ENCODE data around the gene CEP112.

The CEP112 gene

GRCh38 chr17:65776890-65777289 is 415.0 kb downstream of the CEP112 start:
- Mint-ChIP-seq H3K27me3 (no peaks in the 10 kb centered on the region), H3K36me3 (ENCODE audit: low read depth) (no peaks in the 10 kb centered on the region), H3K27ac (no peak overlapping the region), H3K9me3 (no peaks in the 10 kb centered on the region), H3K4me1 (ENCODE audit: low read depth) (peaks cover 11% of the 10 kb centered on the region), H3K4me3 (no peak overlapping the region)
- DNase-seq: no peak

- peaks cover 9% of the 10 kb centered on the region for H3K4me1 Mint-ChIP-seq (ENCODE audit: low read depth)
- DNase-seq: no peak
- H3K36me3 Mint-ChIP-seq (ENCODE audit: low read depth): no peaks in the 10 kb centered on the region
- H3K9me3 Mint-ChIP-seq: no peaks in the 10 kb centered on the region
- H3K27ac Mint-ChIP-seq: no peak overlapping the region
- no peak overlapping the region for H3K4me3 Mint-ChIP-seq
- H3K27me3 Mint-ChIP-seq: no peaks in the 10 kb centered on the region
These were observed 417.1 kb downstream of the CEP112 start for GRCh38 chr17:65774787-65775186.

GRCh38 chr17:65772989-65773388 is 418.9 kb downstream of the CEP112 start:
- H3K27ac Mint-ChIP-seq: no peak overlapping the region
- no peaks in the 10 kb centered on the region for H3K9me3 Mint-ChIP-seq
- no peak overlapping the region for H3K4me3 Mint-ChIP-seq
- peaks cover 8% of the 10 kb centered on the region for H3K4me1 Mint-ChIP-seq (ENCODE audit: low read depth)
- DNase-seq: no peak
- no peaks in the 10 kb centered on the region for H3K36me3 Mint-ChIP-seq (ENCODE audit: low read depth)
- H3K27me3 Mint-ChIP-seq: no peaks in the 10 kb centered on the region

DNA sequence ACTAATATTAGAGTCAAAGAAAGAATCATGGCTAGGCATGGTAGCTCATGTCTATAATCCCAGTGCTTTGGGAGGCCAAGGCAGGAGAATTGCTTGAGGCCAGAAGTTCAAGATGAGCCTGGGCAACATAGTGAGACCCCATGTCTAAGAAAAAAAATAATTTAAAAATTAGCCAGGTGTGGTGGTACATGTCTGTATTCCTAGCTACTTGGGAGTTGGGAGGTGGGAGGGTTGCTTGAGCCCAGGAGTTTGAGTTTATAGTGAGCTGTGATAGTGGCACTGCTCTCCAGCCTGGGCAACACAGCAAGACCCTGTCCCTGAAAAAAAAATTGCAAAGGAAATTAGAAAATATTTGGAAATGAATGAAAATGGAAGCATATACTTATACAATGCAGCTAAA is 420.2 kb downstream of the CEP112 start:
- H3K27ac Mint-ChIP-seq: no peak overlapping the region
- H3K27me3 Mint-ChIP-seq: peaks cover 3% of the 10 kb centered on the region
- no peak overlapping the region for H3K4me3 Mint-ChIP-seq
- H3K4me1 Mint-ChIP-seq (ENCODE audit: low read depth): peaks cover 8% of the 10 kb centered on the region
- no peaks in the 10 kb centered on the region for H3K9me3 Mint-ChIP-seq
- DNase-seq: no peak
- no peaks in the 10 kb centered on the region for H3K36me3 Mint-ChIP-seq (ENCODE audit: low read depth)

- H3K4me3 Mint-ChIP-seq: no peak overlapping the region
- peaks cover 10% of the 10 kb centered on the region for H3K27me3 Mint-ChIP-seq
- H3K9me3 Mint-ChIP-seq: no peaks in the 10 kb centered on the region
- no peaks in the 10 kb centered on the region for H3K36me3 Mint-ChIP-seq (ENCODE audit: low read depth)
- no peaks in the 10 kb centered on the region for H3K4me1 Mint-ChIP-seq (ENCODE audit: low read depth)
- no peak for DNase-seq
- no peak overlapping the region for H3K27ac Mint-ChIP-seq
These were observed 428.1 kb downstream of the CEP112 start for GRCh38 chr17:65763786-65764185.

- DNase-seq: no peak
- H3K4me1 Mint-ChIP-seq (ENCODE audit: low read depth): no peaks in the 10 kb centered on the region
- H3K9me3 Mint-ChIP-seq: no peaks in the 10 kb centered on the region
- H3K4me3 Mint-ChIP-seq: no peak overlapping the region
- H3K27me3 Mint-ChIP-seq: peaks cover 10% of the 10 kb centered on the region
- H3K27ac Mint-ChIP-seq: no peak overlapping the region
- H3K36me3 Mint-ChIP-seq (ENCODE audit: low read depth): no peaks in the 10 kb centered on the region
These were observed 429.0 kb downstream of the CEP112 start for GRCh38 chr17:65762973-65763372.

DNA sequence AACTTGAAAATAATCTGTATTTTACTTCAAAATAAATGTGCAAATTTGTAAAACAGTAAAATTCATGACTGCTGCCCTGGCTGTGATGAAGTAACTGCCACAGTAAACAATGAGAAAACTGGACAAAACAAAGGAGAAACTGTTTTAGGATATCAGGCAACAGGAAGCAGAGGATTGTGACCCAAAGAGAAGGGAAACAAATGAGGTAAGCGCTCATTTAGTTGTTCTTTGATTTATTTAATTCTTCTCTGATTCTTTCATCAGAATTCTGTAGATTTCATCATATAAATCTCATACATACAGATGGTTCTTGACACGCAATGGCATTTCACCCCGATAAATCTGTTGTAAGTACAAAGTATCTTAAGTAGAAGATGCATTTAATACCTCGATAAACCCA is 432.4 kb downstream of the CEP112 start:
- Mint-ChIP-seq H3K9me3 (no peaks in the 10 kb centered on the region), H3K4me1 (ENCODE audit: low read depth) (no peaks in the 10 kb centered on the region), H3K27ac (no peak overlapping the region), H3K36me3 (ENCODE audit: low read depth) (no peaks in the 10 kb centered on the region), H3K27me3 (no peaks in the 10 kb centered on the region), H3K4me3 (no peak overlapping the region)
- DNase-seq: no peak

DNA sequence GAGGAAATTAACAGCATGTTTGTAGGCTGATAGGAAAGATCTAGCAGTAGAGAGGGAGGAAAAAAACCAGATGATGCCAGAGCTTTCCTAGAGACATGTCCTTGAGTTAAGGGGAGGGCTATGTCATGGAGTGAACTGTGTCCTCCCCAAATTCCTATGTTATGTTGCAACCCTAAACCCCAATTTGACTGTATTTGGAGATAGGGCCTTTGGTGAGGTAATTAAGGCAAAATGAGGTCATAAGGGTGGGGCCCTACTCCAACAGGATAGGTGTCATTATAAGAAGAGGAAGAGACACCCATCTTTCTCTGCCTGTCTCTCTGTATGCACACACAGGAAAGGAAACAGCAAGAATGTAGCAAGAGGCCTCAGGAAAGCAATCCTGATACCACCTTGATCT is 435.2 kb downstream of the CEP112 start:
- Mint-ChIP-seq H3K4me1 (ENCODE audit: low read depth) (no peaks in the 10 kb centered on the region), H3K9me3 (no peaks in the 10 kb centered on the region), H3K36me3 (ENCODE audit: low read depth) (no peaks in the 10 kb centered on the region), H3K27me3 (no peaks in the 10 kb centered on the region), H3K27ac (no peak overlapping the region), H3K4me3 (no peak overlapping the region)
- DNase-seq: no peak

DNA sequence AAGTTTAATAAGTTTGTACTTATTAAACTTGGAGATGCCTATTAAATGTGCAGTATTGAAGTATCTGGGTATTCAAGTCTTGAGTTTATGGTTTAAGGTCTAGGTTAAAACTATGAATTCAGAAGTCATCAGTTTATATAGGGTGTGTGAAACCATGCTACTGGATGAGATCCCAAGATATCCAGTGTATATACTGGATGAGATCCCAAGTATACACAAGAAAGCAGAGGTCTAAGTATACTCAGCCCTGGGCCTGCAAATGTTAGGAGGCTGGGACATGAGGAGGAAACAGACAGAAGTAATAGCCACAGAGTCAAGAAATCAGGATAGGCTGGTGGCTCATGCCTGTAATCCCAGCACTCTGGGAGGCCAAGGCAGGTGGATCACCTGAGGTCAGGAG is 436.1 kb downstream of the CEP112 start:
- H3K27me3 Mint-ChIP-seq: no peaks in the 10 kb centered on the region
- H3K36me3 Mint-ChIP-seq (ENCODE audit: low read depth): no peaks in the 10 kb centered on the region
- no peak overlapping the region for H3K4me3 Mint-ChIP-seq
- H3K27ac Mint-ChIP-seq: no peak overlapping the region
- H3K4me1 Mint-ChIP-seq (ENCODE audit: low read depth): peaks cover 7% of the 10 kb centered on the region
- H3K9me3 Mint-ChIP-seq: no peaks in the 10 kb centered on the region
- no peak for DNase-seq

DNA sequence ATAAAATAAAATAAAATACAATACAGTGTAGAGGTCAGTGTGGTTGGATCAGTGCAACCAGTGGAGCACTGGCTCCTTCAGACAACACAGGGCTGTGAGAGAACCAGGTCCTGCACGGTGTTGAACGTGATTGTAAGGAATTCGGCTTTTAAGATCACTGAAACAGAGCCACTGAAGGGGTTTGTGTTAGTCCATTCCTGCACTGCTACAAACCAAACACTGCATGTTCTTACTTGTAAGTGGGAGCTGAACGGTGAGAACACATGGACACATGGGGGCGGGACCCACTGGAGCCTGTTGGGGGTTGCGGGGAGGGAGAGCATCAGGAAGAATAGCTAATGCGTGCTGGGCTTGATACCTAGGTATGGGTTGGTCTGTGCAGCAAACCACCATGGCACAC is 437.3 kb downstream of the CEP112 start:
- no peak for DNase-seq
- no peak overlapping the region for H3K4me3 Mint-ChIP-seq
- H3K4me1 Mint-ChIP-seq (ENCODE audit: low read depth): peaks cover 17% of the 10 kb centered on the region
- no peak overlapping the region for H3K27ac Mint-ChIP-seq
- H3K27me3 Mint-ChIP-seq: no peaks in the 10 kb centered on the region
- H3K9me3 Mint-ChIP-seq: no peaks in the 10 kb centered on the region
- H3K36me3 Mint-ChIP-seq (ENCODE audit: low read depth): no peaks in the 10 kb centered on the region

DNA sequence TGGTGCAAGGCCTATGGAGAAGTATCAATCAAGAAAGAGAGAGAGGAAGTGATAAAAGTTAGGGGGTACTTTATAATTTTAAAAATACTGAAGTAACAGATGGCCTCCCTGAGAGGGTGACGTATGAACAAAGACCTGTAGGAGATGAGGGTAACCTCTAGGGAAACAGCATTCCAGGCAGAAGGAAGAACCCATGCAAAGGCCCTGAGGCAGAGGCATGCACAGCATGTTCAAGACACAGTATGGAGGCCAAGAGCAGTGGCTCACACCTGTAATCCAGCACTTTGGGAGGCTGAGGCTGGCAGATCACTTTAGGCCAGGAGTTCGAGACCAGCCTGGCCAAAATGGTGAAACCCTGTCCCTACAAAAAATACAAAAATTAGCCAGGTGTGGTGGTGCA is 437.9 kb downstream of the CEP112 start:
- no peaks in the 10 kb centered on the region for H3K36me3 Mint-ChIP-seq (ENCODE audit: low read depth)
- no peak overlapping the region for H3K4me3 Mint-ChIP-seq
- H3K27ac Mint-ChIP-seq: no peak overlapping the region
- H3K4me1 Mint-ChIP-seq (ENCODE audit: low read depth): peaks cover 17% of the 10 kb centered on the region
- DNase-seq: no peak
- H3K9me3 Mint-ChIP-seq: no peaks in the 10 kb centered on the region
- no peaks in the 10 kb centered on the region for H3K27me3 Mint-ChIP-seq

DNA sequence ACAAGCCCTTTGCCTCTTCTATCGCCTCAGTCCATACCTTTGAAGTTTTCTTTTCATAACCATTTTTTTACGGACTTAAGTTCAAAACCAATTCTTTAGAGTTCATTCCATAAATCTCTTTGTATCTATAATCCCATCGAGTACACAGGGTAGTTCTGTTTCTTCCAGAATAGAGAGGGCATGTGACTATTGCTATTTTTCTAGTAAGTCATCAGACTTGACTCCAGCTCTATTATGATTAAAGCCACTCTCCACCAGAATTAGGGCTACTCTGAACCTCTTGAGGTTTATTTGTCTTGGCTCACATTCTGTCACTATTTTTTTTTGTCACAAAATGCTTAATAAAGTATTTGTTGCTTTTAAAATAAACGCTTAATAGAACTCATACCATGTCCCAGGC is 438.6 kb downstream of the CEP112 start:
- H3K27me3 Mint-ChIP-seq: no peaks in the 10 kb centered on the region
- no peak for DNase-seq
- peaks cover 17% of the 10 kb centered on the region for H3K4me1 Mint-ChIP-seq (ENCODE audit: low read depth)
- H3K36me3 Mint-ChIP-seq (ENCODE audit: low read depth): no peaks in the 10 kb centered on the region
- H3K9me3 Mint-ChIP-seq: no peaks in the 10 kb centered on the region
- no peak overlapping the region for H3K4me3 Mint-ChIP-seq
- no peak overlapping the region for H3K27ac Mint-ChIP-seq

DNA sequence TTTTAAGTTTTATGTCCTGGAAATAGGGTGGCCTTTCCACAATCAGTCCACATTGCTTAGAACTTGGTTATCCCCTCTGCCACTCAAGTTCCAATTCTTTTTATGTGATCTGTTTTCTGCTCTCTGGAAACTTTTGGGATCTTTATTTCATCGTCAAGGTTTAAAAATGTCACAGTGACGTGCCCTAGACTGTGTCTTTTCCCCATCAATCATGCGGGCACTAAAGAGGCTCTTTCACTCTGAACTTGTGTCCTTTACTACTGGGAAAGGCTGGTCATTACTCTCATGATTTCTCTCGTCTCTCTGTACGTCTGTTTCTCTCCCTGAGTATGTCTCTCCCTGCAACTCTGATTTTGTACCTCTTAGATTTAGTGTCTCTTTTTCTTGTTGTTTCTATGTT is 440.7 kb downstream of the CEP112 start:
- Mint-ChIP-seq H3K4me3 (no peak overlapping the region), H3K9me3 (no peaks in the 10 kb centered on the region), H3K4me1 (ENCODE audit: low read depth) (peaks cover 17% of the 10 kb centered on the region), H3K27me3 (no peaks in the 10 kb centered on the region), H3K27ac (no peak overlapping the region), H3K36me3 (ENCODE audit: low read depth) (no peaks in the 10 kb centered on the region)
- DNase-seq: no peak

- no peaks in the 10 kb centered on the region for H3K9me3 Mint-ChIP-seq
- peaks cover 17% of the 10 kb centered on the region for H3K4me1 Mint-ChIP-seq (ENCODE audit: low read depth)
- peak; percentile 53 for DNase-seq
- peak overlapping the region; percentile 52 for H3K4me3 Mint-ChIP-seq
- no peaks in the 10 kb centered on the region for H3K36me3 Mint-ChIP-seq (ENCODE audit: low read depth)
- no peaks in the 10 kb centered on the region for H3K27me3 Mint-ChIP-seq
- H3K27ac Mint-ChIP-seq: no peak overlapping the region
These were observed 441.3 kb downstream of the CEP112 start for GRCh38 chr17:65750631-65751115.

- Mint-ChIP-seq H3K27me3 (no peaks in the 10 kb centered on the region), H3K9me3 (no peaks in the 10 kb centered on the region), H3K4me3 (no peak overlapping the region), H3K27ac (no peak overlapping the region), H3K4me1 (ENCODE audit: low read depth) (peaks cover 17% of the 10 kb centered on the region), H3K36me3 (ENCODE audit: low read depth) (no peaks in the 10 kb centered on the region)
- DNase-seq: no peak
These were observed 441.8 kb downstream of the CEP112 start for GRCh38 chr17:65750166-65750565.

GRCh38 chr17:65749479-65749878 is 442.5 kb downstream of the CEP112 start:
- no peaks in the 10 kb centered on the region for H3K9me3 Mint-ChIP-seq
- H3K27me3 Mint-ChIP-seq: no peaks in the 10 kb centered on the region
- H3K27ac Mint-ChIP-seq: no peak overlapping the region
- no peaks in the 10 kb centered on the region for H3K36me3 Mint-ChIP-seq (ENCODE audit: low read depth)
- DNase-seq: no peak
- peaks cover 17% of the 10 kb centered on the region for H3K4me1 Mint-ChIP-seq (ENCODE audit: low read depth)
- no peak overlapping the region for H3K4me3 Mint-ChIP-seq

All from activated T-cell treated with anti-CD3 and anti-CD28 coated beads, Interleukin-2, amount 50 U/mL, for 24 hours (primary cell).